ENCODE measurements around the gene TMEM273. TPM values are rescaled to one million over a fixed set of nuclear protein-coding genes. Genes with fewer than 3 reads are reported as not detected.

TMEM273 gene
- total and polyA plus RNA-seq, 2 of the 4 experiments (the other 2 are of a cell fraction) = not detected

DNA sequence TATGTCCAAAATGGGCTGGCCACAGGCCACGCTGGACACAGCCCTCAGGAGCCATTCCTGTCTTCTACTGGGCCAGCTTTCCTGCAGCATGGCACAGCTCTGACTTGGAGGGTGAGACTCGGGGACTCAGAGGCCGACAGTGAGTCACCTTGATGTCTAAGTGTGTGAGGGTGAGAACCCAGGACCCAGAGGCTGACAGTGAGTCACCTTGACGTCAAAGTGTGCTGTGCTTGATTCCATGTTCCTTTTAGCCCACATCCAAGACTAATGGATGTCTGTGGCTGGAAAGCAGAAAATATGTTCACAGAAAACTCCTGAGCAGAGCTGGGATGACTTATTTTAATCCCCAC lies 48.4 kb downstream of the TMEM273 start:
- dilution Hi-C loops (cut with HindIII; ENCODE audit: low sequenced_read_pairs, unreplicated experiment) (no loop called here), in situ Hi-C loops (cut with MboI; ENCODE audit: low sequenced_read_pairs) (no loop called here), intact Hi-C loops (cut with micrococcal nuclease) (no loop called here)
- Histone ChIP-seq H2BK5ac (ENCODE audit: low read depth, low read length, poor library complexity, severe bottlenecking) (peak overlapping the region; percentile 93), H3K27me3 (ENCODE audit: control insufficient read depth, insufficient read depth, low read length) (0 out of 2 replicates have a peak, but pooled peaks cover 3% of the 10 kb centered on the region), H2BK20ac (ENCODE audit: low read depth, low read length) (peak overlapping the region; percentile 98), H3K36me3 (ENCODE audit: control insufficient read depth, insufficient read depth, low read length) (no peaks in the 10 kb centered on the region), H3K56ac (ENCODE audit: extremely low read depth, insufficient read depth, low read length) (peak overlapping the region; percentile 57; the same call in 1 of the 2 replicates), H3K4me2 (ENCODE audit: low read depth, low read length) (peak overlapping the region; percentile 66), H3K4me1 (ENCODE audit: control insufficient read depth, insufficient read depth, low read length) (peaks cover 46% of the 10 kb centered on the region), H4K91ac (ENCODE audit: insufficient read depth, low read depth, low read length) (peak overlapping the region; percentile 94), H3K23ac (ENCODE audit: low read depth, low read length) (peak overlapping the region; percentile 95), H2AK9ac (replicated peaks; ENCODE audit: low read depth, low read length, poor library complexity) (no peak overlapping the region), H3K9me3 (ENCODE audit: control insufficient read depth, insufficient read depth, low read length) (no peaks in the 10 kb centered on the region), H3K4ac (ENCODE audit: low read depth, low read length) (peak overlapping the region; percentile 99), H3K14ac (replicated peaks; ENCODE audit: low read depth, low read length) (peak overlapping the region; percentile 66), H3K9me1 (ENCODE audit: insufficient read depth, low read length) (peaks cover 31% of the 10 kb centered on the region), H3K9ac (ENCODE audit: low read depth, low read length) (no peak overlapping the region; the same call in 1 of the 2 replicates), H2BK120ac (ENCODE audit: low read depth, low read length) (peak overlapping the region; percentile 99), H2BK15ac (ENCODE audit: low read depth, low read length) (peak overlapping the region; percentile 97; the same call in 1 of the 3 replicates), H2AFZ (replicated peaks; ENCODE audit: low read length, poor library complexity) (peak overlapping the region; percentile 12), H3K27ac (ENCODE audit: insufficient read depth, low read length) (peak overlapping the region; percentile 89), H2AK5ac (ENCODE audit: low read depth, low read length) (peak overlapping the region; percentile 65), H4K5ac (ENCODE audit: low read depth, low read length) (peak overlapping the region; percentile 58), H3K18ac (ENCODE audit: low read depth, low read length) (peak overlapping the region; percentile 63), H4K20me1 (ENCODE audit: insufficient read depth, low read length) (peaks cover 13% of the 10 kb centered on the region; the same call in 1 of the 2 replicates), H3K79me1 (ENCODE audit: low read depth in 1 of 2, low read length in 2 of 2) (no peaks in the 10 kb centered on the region), H4K8ac (ENCODE audit: low read depth in 2 of 2, low read length in 2 of 2) (peak overlapping the region; percentile 29 to 89; a peak in 2 of 4 replicates), H3K4me3 (ENCODE audit: insufficient read depth, low read depth, low read length) (no peak overlapping the region)
- ATAC-seq (ENCODE audit: low read depth) = peak; percentile 49
- ChIA-PET POLR2A (ENCODE audit: unreplicated experiment) (no interaction called here), CTCF (interaction anchor here (1.2 to 1.4 kb wide), 2 partner anchors 11 to 93 kb away, joined by 3 to 4 read pairs; no protein-coding TSS in a partner anchor)
- no TSS peak for BruUV-seq (replicated peaks)
- WGBS, 2 experiments (ENCODE audit: extremely low coverage in 2 of 2, insufficient read length in 1 of 2) = no CpG with 5 or more reads among the region's 4 CpGs
- DNase-seq = peak; percentile 99
- TF ChIP-seq SMC3 (IDR thresholded peaks at IDR 0.05; ENCODE audit: low read depth, low read length) = 0 out of 2 replicates have a peak, but pooled peaks have one; percentile 20
- TF ChIP-seq MAZ (IDR thresholded peaks at IDR 0.05; ENCODE audit: borderline replicate concordance, low read depth, low read length) = 0 out of 2 replicates have a peak, but pooled peaks have one; percentile 21
- peak; percentile 1; the same call in 1 of the 2 replicates for TF ChIP-seq MAFK (IDR thresholded peaks at IDR 0.05; ENCODE audit: low read depth, low read length)
- TF ChIP-seq BHLHE40 (IDR thresholded peaks at IDR 0.05; ENCODE audit: low read depth, low read length) = peak; percentile 79
- peak; percentile 25; the same call in 1 of the 2 replicates for TF ChIP-seq RAD21 (IDR thresholded peaks at IDR 0.05; ENCODE audit: low read length)
- TF ChIP-seq NFE2L2 (IDR thresholded peaks at IDR 0.05; ENCODE audit: low read depth, low read length) = no peak
- TF ChIP-seq FOS (IDR thresholded peaks at IDR 0.05; ENCODE audit: low read depth, low read length) = peak; percentile 99
- TF ChIP-seq POLR2A (IDR thresholded peaks at IDR 0.05; ENCODE audit: low read depth, low read length) = no peak
- no peak for TF ChIP-seq CEBPB (IDR thresholded peaks at IDR 0.05; ENCODE audit: low read depth, low read length)
- no peak for TF ChIP-seq RCOR1 (IDR thresholded peaks at IDR 0.05; ENCODE audit: insufficient replicate concordance, low read length)
- no peak for TF ChIP-seq CHD1 (IDR thresholded peaks at IDR 0.05; ENCODE audit: low read depth, low read length)
